HepG2 (cell line): ENCODE data around the gene ANKRD60. TPM values are rescaled to one million over a fixed set of nuclear protein-coding genes. Genes with fewer than 3 reads are reported as not detected.

Experiments
- ATAC-seq: fragments of 200-7000 bp; cut with Tn5 transposase; 3 replicates; pipeline ENCODE4 v1.9.1; 2020; ENCODE audit warnings: mild to moderate bottlenecking, moderate library complexity
- BruUV-seq: library from RNA; stranded (reverse); fragments of 400-500 nt; replicated peaks from 2 replicates; lab custom pipeline; 2021; lab: Mats Ljungman, UMichigan
- CTCF ChIA-PET: fragments of 300-600 bp; formaldehyde crosslinking; extraction: SDS; loops from one replicate; lab custom pipeline; 2021; ENCODE audit warnings: low total read pairs, inconsistent platforms, low intra/inter-chr PET ratio; lab: Yijun Ruan, JAX
- POLR2A ChIA-PET: fragments of 350-600 bp; sonication (Branson Sonifier 250); formaldehyde crosslinking; loops from one replicate; lab custom pipeline; 2020; ENCODE audit warnings: antibody characterized with exemption, inconsistent platforms; lab: Yijun Ruan, JAX
- DNase-seq: peaks from one replicate; pipeline ENCODE4 v3.0.0-alpha.2; 2015; ENCODE audit warnings: low spot score
- FAIRE-seq: peaks from 3 replicates; lab custom pipeline; 2011; peaks lifted over from hg19 to GRCh38; lab: Jason Lieb, UNC
- H2AFZ ChIP-seq: one replicate; pipeline ENCODE4 v1.6.1; 2011; ENCODE audit warnings: low read length, inconsistent platforms
- H3K27ac ChIP-seq: fragments of 300-600 bp; 3 replicates; pipeline ENCODE4 v1.8.0; 2011; ENCODE audit warnings: mixed run types, mild to moderate bottlenecking, mixed read lengths, low read length, inconsistent platforms; ENCODE audit not compliant: insufficient read depth; ENCODE audit errors: extremely low read length
- H3K27me3 ChIP-seq, 2 experiments: fragments of 200-600 bp in 1 of 2; 2 replicates in 1 of 2; 3 replicates in 1 of 2; pipeline versions ENCODE4 v1.6.0 to v1.8.0; 2011; ENCODE audit warnings: low read length in 2 of 2, mild to moderate bottlenecking in 2 of 2, moderate library complexity in 2 of 2, inconsistent platforms in 1 of 2; ENCODE audit not compliant: insufficient read depth in 2 of 2, control insufficient read depth in 1 of 2
- H3K36me3 ChIP-seq, 2 experiments: fragments of 200-600 bp in 1 of 2; replicated peaks in 1 of 2; 2 replicates in 1 of 2; 3 replicates in 1 of 2; pipeline versions ENCODE4 v1.5.1 to v1.8.0; 2011; ENCODE audit warnings: low read length in 2 of 2, inconsistent platforms in 1 of 2; ENCODE audit not compliant: insufficient read depth in 2 of 2, control insufficient read depth in 1 of 2
- H3K4me1 ChIP-seq: 2 replicates; pipeline ENCODE4 v1.5.1; 2012; ENCODE audit warnings: low read length, inconsistent platforms; ENCODE audit not compliant: insufficient read depth
- H3K4me2 ChIP-seq: 2 replicates; pipeline ENCODE4 v1.6.0; 2011; ENCODE audit warnings: low read depth, low read length, inconsistent platforms
- H3K4me3 ChIP-seq, 3 experiments: fragments of 200-600 bp in 1 of 3; sonication (generic), shearing (Covaris generic) in 1 of 3; replicated peaks in 1 of 3; 2 replicates each; pipeline ENCODE4 v1.5.1; 2011 to 2016; ENCODE audit warnings: low read length in 3 of 3, inconsistent platforms in 2 of 3, low read depth in 2 of 3, mild to moderate bottlenecking in 2 of 3, control low read depth in 1 of 3, mixed read lengths in 1 of 3; ENCODE audit not compliant: insufficient read depth in 1 of 3
- H3K79me2 ChIP-seq: one replicate; pipeline ENCODE4 v1.6.1; 2011; ENCODE audit warnings: low read length, inconsistent platforms; ENCODE audit not compliant: insufficient read depth
- H3K9ac ChIP-seq: 2 replicates; pipeline ENCODE4 v1.6.0; 2011; ENCODE audit warnings: mild to moderate bottlenecking, low read depth, low read length, inconsistent platforms; ENCODE audit not compliant: insufficient read depth
- H3K9me3 ChIP-seq: 2 replicates; pipeline ENCODE4 v1.5.1; 2012; ENCODE audit warnings: mild to moderate bottlenecking, low read length
- H4K20me1 ChIP-seq: 2 replicates; pipeline ENCODE4 v1.6.0; 2011; ENCODE audit warnings: inconsistent platforms, mild to moderate bottlenecking, low read length, moderate library complexity; ENCODE audit not compliant: insufficient read depth
- MXI1 ChIP-seq: IDR thresholded peaks from 3 replicates; pipeline ENCODE4 v1.6.1; 2012; ENCODE audit warnings: low read depth, low read length, inconsistent platforms, borderline replicate concordance
- NR2F6 ChIP-seq, 2 experiments: IDR thresholded peaks; 2 replicates each; pipeline ENCODE4 v1.6.1; 2016; ENCODE audit warnings: antibody characterized with exemption in 1 of 2, mild to moderate bottlenecking in 1 of 2
- TOPORS ChIP-seq: sonication (generic); formaldehyde crosslinking; IDR thresholded peaks from 2 replicates; pipeline ENCODE4 v1.8.0; 2023; ENCODE audit warnings: mild to moderate bottlenecking, missing genetic modification reagents
- ZNF7 ChIP-seq: IDR thresholded peaks from 2 replicates; pipeline ENCODE4 v1.6.1; 2016; ENCODE audit warnings: missing biosample characterization, missing genetic modification reagents
- WGBS: methylation state at CpG from one replicate; pipeline ENCODE4 v1.1.6; 2017; ENCODE audit warnings: low lambda C conversion rate; 5-methylcytosine and 5-hydroxymethylcytosine counted together
- in situ Hi-C: cut with HindIII; loops from 2 replicates; pipeline ENCODE4 v1.10.0; 2017; ENCODE audit warnings: low pct_unique_long_range_greater_than_20kb; ENCODE audit not compliant: extremely low pct_ligation_motif_present
- intact Hi-C: fragments of 100-400 bp; cut with micrococcal nuclease; formaldehyde crosslinking; loops from one replicate; pipeline ENCODE4 v1.10.0; 2022; ENCODE audit not compliant: unreplicated experiment
- polyA plus RNA-seq, 8 experiments: library from polyadenylated mRNA; depleted of rRNA in 3 of 8; stranded (reverse) in 7 of 8; unstranded in 1 of 8; fragments of >200 nt; fragmentation: Illumina TruSeq in 4 of 8; extraction: Trizol in 4 of 8; gene quantifications; 2 replicates each; pipeline versions ENCODE4 v1.2.1 to v1.2.3, GENCODE V29; 2011 to 2016; ENCODE audit warnings: low read depth in 4 of 8, missing spikeins in 1 of 8, mixed read lengths in 1 of 8; ENCODE audit not compliant: insufficient read depth in 1 of 8
- total RNA-seq, 5 experiments: library from RNA; depleted of rRNA; stranded (reverse); fragments of >200 nt; fragmentation: Illumina TruSeq; extraction: Trizol; gene quantifications; 2 replicates each; pipeline ENCODE4 v1.2.3, GENCODE V29; 2016; ENCODE audit warnings: low read depth in 1 of 5
- TF ChIP-seq, protein P1 (sequence below): sonication (generic); formaldehyde crosslinking; IDR thresholded peaks from 2 replicates; pipeline ENCODE4 v1.5.0; 2020; ENCODE audit warnings: mild to moderate bottlenecking, missing genetic modification reagents, borderline replicate concordance

ANKRD60 gene
- total and polyA plus RNA-seq, 2 of the 13 experiments (the other 11 are each of a cell fraction or from before 2014, with no cell fraction given), result not detected

DNA sequence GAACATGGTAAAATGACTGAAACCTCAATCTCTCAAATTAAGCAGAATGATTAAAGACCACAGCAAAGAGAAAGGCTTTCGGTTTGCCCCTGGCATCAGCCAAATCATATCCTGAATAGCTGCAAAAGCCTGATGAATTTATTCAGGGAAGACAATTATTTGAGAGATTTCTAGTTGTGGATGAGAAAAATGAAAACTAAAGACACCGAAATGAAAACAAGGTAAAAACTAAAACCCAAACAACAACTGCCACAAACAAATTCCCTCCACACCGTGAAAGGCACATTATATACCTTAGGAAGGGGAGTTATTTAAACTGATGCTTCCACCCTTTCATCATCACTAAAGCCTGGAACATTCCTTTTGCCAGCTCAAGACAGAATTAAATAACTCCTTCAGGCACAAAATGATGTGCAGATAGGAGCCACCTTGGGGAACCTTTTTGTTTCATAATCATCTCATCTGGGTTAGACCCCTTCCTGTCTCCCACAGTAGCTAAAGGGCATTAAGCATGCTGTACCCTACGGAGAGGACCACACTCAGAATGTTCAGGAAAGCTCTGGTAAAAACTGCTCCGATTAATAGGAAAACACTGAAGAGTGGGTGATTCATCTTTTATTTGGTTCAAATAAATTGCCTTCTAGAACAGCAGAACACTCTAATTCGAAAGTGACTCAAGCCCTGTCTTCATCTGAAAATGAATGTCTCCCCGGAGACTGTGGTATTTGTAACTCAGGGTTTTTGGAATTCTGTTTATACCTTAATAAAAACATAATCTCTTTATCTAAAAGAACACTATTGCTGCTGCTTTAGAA is 9.1 kb upstream of the ANKRD60 start:
- Histone ChIP-seq H3K36me3 (no peaks in the 10 kb centered on the region), H2AFZ (no peak overlapping the region), H3K9ac (no peak overlapping the region), H3K9me3 (no peaks in the 10 kb centered on the region), H3K27ac (no peak overlapping the region), H3K27me3 (peaks cover 0 to 12% of the 10 kb centered on the region in 2 experiments; a peak in 2 of 5 replicates), H3K4me3 (no peak overlapping the region), H3K79me2 (no peaks in the 10 kb centered on the region), H4K20me1 (no peaks in the 10 kb centered on the region), H3K4me2 (peak overlapping the region; percentile 78; the same call in 1 of the 2 replicates), H3K4me1 (peaks cover 7% of the 10 kb centered on the region)
- DNase-seq (no peak), FAIRE-seq (no peak), ATAC-seq (no peak)
- in situ Hi-C loops (loop anchor here (10.0 kb wide), 1 partner anchor 607 kb away; no protein-coding TSS in a partner anchor), intact Hi-C loops (loop anchor here (1.0 to 2.0 kb wide), 2 partner anchors 210 to 413 kb away; partner anchors contain the start of gene STX16)
- TF ChIP-seq NR2F6 (IDR thresholded peaks at IDR 0.05) (no peak), NR2F6 (CRISPR knock-in tag; IDR thresholded peaks at IDR 0.05) (0 out of 2 replicates have a peak, but pooled peaks have one; percentile 1), TOPORS (CRISPR knock-in tag) (0 out of 2 replicates have a peak, but pooled peaks have one; percentile 3), MXI1 (0 out of 3 replicates have a peak, but pooled peaks have one; percentile 6), ZNF7 (CRISPR knock-in tag) (no peak)
- TF ChIP-seq, protein P1, sequence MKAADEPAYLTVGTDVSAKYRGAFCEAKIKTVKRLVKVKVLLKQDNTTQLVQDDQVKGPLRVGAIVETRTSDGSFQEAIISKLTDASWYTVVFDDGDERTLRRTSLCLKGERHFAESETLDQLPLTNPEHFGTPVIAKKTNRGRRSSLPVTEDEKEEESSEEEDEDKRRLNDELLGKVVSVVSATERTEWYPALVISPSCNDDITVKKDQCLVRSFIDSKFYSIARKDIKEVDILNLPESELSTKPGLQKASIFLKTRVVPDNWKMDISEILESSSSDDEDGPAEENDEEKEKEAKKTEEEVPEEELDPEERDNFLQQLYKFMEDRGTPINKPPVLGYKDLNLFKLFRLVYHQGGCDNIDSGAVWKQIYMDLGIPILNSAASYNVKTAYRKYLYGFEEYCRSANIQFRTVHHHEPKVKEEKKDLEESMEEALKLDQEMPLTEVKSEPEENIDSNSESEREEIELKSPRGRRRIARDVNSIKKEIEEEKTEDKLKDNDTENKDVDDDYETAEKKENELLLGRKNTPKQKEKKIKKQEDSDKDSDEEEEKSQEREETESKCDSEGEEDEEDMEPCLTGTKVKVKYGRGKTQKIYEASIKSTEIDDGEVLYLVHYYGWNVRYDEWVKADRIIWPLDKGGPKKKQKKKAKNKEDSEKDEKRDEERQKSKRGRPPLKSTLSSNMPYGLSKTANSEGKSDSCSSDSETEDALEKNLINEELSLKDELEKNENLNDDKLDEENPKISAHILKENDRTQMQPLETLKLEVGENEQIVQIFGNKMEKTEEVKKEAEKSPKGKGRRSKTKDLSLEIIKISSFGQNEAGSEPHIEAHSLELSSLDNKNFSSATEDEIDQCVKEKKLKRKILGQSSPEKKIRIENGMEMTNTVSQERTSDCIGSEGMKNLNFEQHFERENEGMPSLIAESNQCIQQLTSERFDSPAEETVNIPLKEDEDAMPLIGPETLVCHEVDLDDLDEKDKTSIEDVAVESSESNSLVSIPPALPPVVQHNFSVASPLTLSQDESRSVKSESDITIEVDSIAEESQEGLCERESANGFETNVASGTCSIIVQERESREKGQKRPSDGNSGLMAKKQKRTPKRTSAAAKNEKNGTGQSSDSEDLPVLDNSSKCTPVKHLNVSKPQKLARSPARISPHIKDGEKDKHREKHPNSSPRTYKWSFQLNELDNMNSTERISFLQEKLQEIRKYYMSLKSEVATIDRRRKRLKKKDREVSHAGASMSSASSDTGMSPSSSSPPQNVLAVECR, result 0 out of 2 replicates have a peak, but pooled peaks have one; percentile 3
- CTCF ChIA-PET, result interaction anchor here (1.1 to 3.4 kb wide), 2 partner anchors 210 to 602 kb away, joined by 6 to 57 read pairs; no protein-coding TSS in a partner anchor
- WGBS, result 48% methylated on average over 7 of the region's 7 CpGs
- no TSS peak for BruUV-seq
- POLR2A ChIA-PET, result interaction anchor here (0.8 kb wide), 1 partner anchor 14 kb away, joined by 3 read pairs; no protein-coding TSS in a partner anchor
